Measurements from ENCODE around the gene LPCAT1. TPM values are rescaled to one million over a fixed set of nuclear protein-coding genes. Genes with fewer than 3 reads are reported as not detected.

The LPCAT1 gene
- total RNA-seq, 1 donor from 2014 or later: 37.9 TPM

DNA sequence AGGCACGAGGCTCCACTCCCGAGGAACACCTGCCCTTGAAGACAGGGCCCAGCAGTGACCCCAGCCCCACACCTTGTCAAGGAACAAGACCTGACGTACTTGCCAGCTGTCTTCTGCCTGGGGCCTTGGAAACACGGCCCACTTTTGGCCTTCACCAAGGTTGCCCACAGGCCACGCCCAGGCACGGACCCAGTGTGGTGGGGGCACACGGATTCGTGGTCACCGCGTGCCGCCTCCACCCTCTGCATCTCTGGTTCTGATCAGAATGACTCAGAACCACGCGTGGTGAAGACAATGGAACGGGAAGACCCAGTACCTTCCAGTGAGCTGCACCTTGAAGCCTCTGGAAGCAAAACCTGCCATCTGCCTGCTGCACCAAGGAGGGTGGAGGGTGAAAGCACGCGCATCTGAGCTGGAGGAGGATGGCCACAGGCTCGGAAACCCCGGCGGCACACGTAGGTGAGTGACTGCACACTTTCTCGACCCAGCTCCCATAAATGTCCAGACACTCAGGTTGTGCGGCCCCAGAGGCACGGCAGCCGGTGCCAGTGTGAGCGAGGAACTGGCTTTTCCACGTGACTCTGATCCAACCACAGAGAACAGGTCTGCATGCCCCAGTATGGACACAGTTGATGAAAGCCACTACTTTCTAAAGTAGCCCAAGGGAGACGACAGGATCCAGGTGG is 36.5 kb downstream of the LPCAT1 start:
- no peaks in the 10 kb centered on the region for H3K9me3 Mint-ChIP-seq (ENCODE audit: unreplicated experiment)
- H3K4me1 Mint-ChIP-seq (ENCODE audit: unreplicated experiment): peaks cover 3% of the 10 kb centered on the region
- H3K36me3 Mint-ChIP-seq (ENCODE audit: unreplicated experiment): peaks cover 35% of the 10 kb centered on the region
- no peak overlapping the region for H3K27ac Mint-ChIP-seq (ENCODE audit: unreplicated experiment)
- H3K4me3 Mint-ChIP-seq (ENCODE audit: unreplicated experiment): no peak overlapping the region
- no peak for TF ChIP-seq CTCF (IDR thresholded peaks at IDR 0.05)
- no peak for DNase-seq (ENCODE audit: extremely low spot score, unreplicated experiment)
- H3K27me3 Mint-ChIP-seq (ENCODE audit: unreplicated experiment): no peaks in the 10 kb centered on the region

GRCh38 chr5:1486271-1486670 is 37.5 kb downstream of the LPCAT1 start:
- Mint-ChIP-seq H3K9me3 (ENCODE audit: unreplicated experiment) (no peaks in the 10 kb centered on the region), H3K27me3 (ENCODE audit: unreplicated experiment) (no peaks in the 10 kb centered on the region), H3K27ac (ENCODE audit: unreplicated experiment) (no peak overlapping the region), H3K4me3 (ENCODE audit: unreplicated experiment) (no peak overlapping the region), H3K4me1 (ENCODE audit: unreplicated experiment) (peaks cover 3% of the 10 kb centered on the region), H3K36me3 (ENCODE audit: unreplicated experiment) (peaks cover 34% of the 10 kb centered on the region)
- no peak for TF ChIP-seq CTCF (IDR thresholded peaks at IDR 0.05)
- DNase-seq (ENCODE audit: extremely low spot score, unreplicated experiment): no peak

DNA sequence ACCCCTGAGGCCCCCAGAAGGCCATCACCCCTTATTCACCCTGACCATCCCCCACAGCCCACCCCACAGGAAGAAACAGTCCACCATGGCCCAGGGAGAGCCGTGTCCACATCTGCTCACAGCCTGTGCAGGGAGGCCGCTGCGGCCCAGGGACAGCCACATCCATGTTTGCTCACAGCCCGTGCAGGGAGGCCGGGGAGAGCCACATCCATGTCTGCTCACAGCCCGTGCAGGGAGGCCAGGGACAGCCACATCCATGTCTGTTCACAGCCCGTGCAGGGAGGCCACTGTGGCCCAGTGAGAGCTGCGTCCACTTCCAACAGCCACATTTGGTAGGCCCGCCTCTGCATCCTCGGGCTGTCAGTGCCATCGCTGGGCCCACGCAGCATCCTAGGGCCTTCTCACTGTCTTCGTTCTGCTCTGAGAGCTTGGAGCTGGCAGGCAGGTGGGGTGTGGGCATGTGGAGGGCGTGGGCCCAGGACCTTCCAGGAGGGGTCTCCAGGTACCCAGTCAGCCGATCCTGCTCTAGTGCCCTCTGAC is 38.1 kb downstream of the LPCAT1 start:
- no peak for TF ChIP-seq CTCF (IDR thresholded peaks at IDR 0.05)
- H3K9me3 Mint-ChIP-seq (ENCODE audit: unreplicated experiment): no peaks in the 10 kb centered on the region
- DNase-seq (ENCODE audit: extremely low spot score, unreplicated experiment): no peak
- no peak overlapping the region for H3K4me3 Mint-ChIP-seq (ENCODE audit: unreplicated experiment)
- peaks cover 3% of the 10 kb centered on the region for H3K4me1 Mint-ChIP-seq (ENCODE audit: unreplicated experiment)
- peaks cover 30% of the 10 kb centered on the region for H3K36me3 Mint-ChIP-seq (ENCODE audit: unreplicated experiment)
- H3K27me3 Mint-ChIP-seq (ENCODE audit: unreplicated experiment): no peaks in the 10 kb centered on the region
- no peak overlapping the region for H3K27ac Mint-ChIP-seq (ENCODE audit: unreplicated experiment)

DNA sequence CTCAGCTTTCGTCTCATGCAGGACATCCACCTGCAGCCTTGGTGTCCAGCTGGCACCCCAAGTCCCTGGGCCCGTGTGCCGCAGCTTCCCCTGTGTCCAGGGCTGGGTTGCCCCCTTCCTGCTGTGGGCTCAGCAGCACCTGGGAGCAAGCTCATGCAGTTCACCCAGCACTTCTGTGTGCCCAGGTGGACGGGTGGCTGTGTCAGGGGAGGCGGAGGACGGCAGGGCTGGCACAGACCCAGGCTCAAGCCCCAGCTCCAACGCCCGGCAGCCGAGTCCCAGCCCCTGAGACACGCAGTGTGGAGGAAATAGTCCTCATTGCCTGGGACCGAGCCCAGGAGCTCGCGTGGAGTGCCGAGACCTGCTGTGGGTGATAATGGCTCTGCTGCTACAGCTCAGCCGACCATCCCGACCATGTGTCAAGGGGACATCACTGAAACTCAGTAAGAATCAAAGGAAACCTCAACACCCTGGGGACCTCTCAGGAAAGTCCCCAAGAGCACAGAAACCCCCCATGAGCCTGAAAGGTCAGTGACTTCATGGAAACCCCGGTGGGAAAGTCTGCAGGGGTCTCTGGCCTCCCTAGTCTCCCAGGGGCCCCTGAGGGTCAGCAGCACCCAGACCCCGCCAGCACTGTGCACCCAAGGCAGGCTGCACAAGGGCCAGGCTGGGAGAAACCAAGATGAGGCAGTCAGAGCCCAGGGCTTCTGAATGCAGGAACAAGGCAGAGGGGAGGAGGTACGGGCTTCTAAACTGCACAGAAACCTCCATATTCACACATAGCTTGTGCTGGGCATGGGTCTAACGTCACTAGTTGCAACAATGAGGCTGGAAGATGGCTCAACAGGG is 38.8 kb downstream of the LPCAT1 start:
- H3K9me3 Mint-ChIP-seq (ENCODE audit: unreplicated experiment): no peaks in the 10 kb centered on the region
- no peak for DNase-seq (ENCODE audit: extremely low spot score, unreplicated experiment)
- H3K4me1 Mint-ChIP-seq (ENCODE audit: unreplicated experiment): peaks cover 3% of the 10 kb centered on the region
- no peaks in the 10 kb centered on the region for H3K27me3 Mint-ChIP-seq (ENCODE audit: unreplicated experiment)
- H3K36me3 Mint-ChIP-seq (ENCODE audit: unreplicated experiment): peaks cover 28% of the 10 kb centered on the region
- H3K4me3 Mint-ChIP-seq (ENCODE audit: unreplicated experiment): no peak overlapping the region
- no peak overlapping the region for H3K27ac Mint-ChIP-seq (ENCODE audit: unreplicated experiment)
- TF ChIP-seq CTCF (IDR thresholded peaks at IDR 0.05): no peak
